GM13976 (cell line): Measurements from ENCODE around the gene PLCB1.

Experiments used
- DNase-seq: peaks from one replicate; pipeline ENCODE4 v3.0.0; 2012; ENCODE audit warnings: low spot score
- CTCF ChIP-seq: IDR thresholded peaks from 2 replicates; pipeline ENCODE4 v1.5.1; 2012; ENCODE audit warnings: borderline replicate concordance, mild to moderate bottlenecking; ENCODE audit not compliant: insufficient read depth; ENCODE audit errors: extremely low read depth, missing control alignments, control extremely low read depth
- in situ Hi-C: fragments of 300-500 bp; cut with MboI; formaldehyde crosslinking; loops from one replicate; pipeline ENCODE4 v1.12.0; 2022; ENCODE audit warnings: low sequenced_read_pairs, mixed read lengths, inconsistent platforms; ENCODE audit not compliant: unreplicated experiment

The PLCB1 gene

GRCh38 chr20:8172191-8172590, 40.1 kb downstream of the PLCB1 start:
- in situ Hi-C loops, result no loop called here
- TF ChIP-seq CTCF, result no peak
- no peak for DNase-seq

GRCh38 chr20:8175741-8176675, 43.9 kb downstream of the PLCB1 start:
- in situ Hi-C loops, result no loop called here
- TF ChIP-seq CTCF, result no peak
- DNase-seq, result no peak

- in situ Hi-C loops, result no loop called here
- TF ChIP-seq CTCF, result no peak
- DNase-seq, result no peak
Observed at GRCh38 chr20:8183526-8183925, 51.5 kb downstream of the PLCB1 start.

- TF ChIP-seq CTCF, result no peak
- in situ Hi-C loops, result no loop called here
- DNase-seq, result no peak
Observed at GRCh38 chr20:8187740-8188139, 55.7 kb downstream of the PLCB1 start.

GRCh38 chr20:8190043-8190880, 58.2 kb downstream of the PLCB1 start:
- TF ChIP-seq CTCF, result no peak
- in situ Hi-C loops, result no loop called here
- no peak for DNase-seq

- DNase-seq, result no peak
- no peak for TF ChIP-seq CTCF
- in situ Hi-C loops, result no loop called here
Observed at GRCh38 chr20:8194721-8195120, 62.7 kb downstream of the PLCB1 start.
